Skeletal muscle cell (primary cell): ENCODE data around the gene ROR1.

Experiments
- DNase-seq: peaks from one replicate; pipeline ENCODE4 v3.0.0-alpha.2; 2010; ENCODE audit warnings: low read depth
- H3K4me3 ChIP-seq: 2 replicates; pipeline ENCODE4 v1.5.1; 2011; ENCODE audit warnings: low read depth, mild to moderate bottlenecking, control low read depth, low read length, moderate library complexity

Gene ROR1

GRCh38 chr1:64051796-64052195, 278.0 kb downstream of the ROR1 start:
- no peak overlapping the region for H3K4me3 ChIP-seq
- DNase-seq = no peak

GRCh38 chr1:64052777-64053176, 279.0 kb downstream of the ROR1 start:
- no peak for DNase-seq
- H3K4me3 ChIP-seq = no peak overlapping the region

- DNase-seq = no peak
- no peak overlapping the region for H3K4me3 ChIP-seq
Observed at GRCh38 chr1:64055310-64055709, 281.5 kb downstream of the ROR1 start.

- DNase-seq = no peak
- no peak overlapping the region for H3K4me3 ChIP-seq
Observed at GRCh38 chr1:64059556-64059955, 285.7 kb downstream of the ROR1 start.

GRCh38 chr1:64060611-64061302, 286.9 kb downstream of the ROR1 start:
- no peak overlapping the region for H3K4me3 ChIP-seq
- peak; percentile 48 for DNase-seq

- no peak for DNase-seq
Observed at GRCh38 chr1:64061430-64062104, 287.8 kb downstream of the ROR1 start.

GRCh38 chr1:64062529-64062928, 288.7 kb downstream of the ROR1 start:
- DNase-seq = no peak
- no peak overlapping the region for H3K4me3 ChIP-seq

More at GRCh38 chr1:64061430-64062104, 287.8 kb downstream of the ROR1 start:
- no peak overlapping the region for H3K4me3 ChIP-seq

- no peak for DNase-seq
- no peak overlapping the region for H3K4me3 ChIP-seq
Observed at GRCh38 chr1:64062941-64063581, 289.2 kb downstream of the ROR1 start.

- H3K4me3 ChIP-seq = no peak overlapping the region
- no peak for DNase-seq
Observed at GRCh38 chr1:64065571-64065970, 291.8 kb downstream of the ROR1 start.

- H3K4me3 ChIP-seq = no peak overlapping the region
- DNase-seq = no peak
Observed at GRCh38 chr1:64072089-64072793, 298.4 kb downstream of the ROR1 start.

GRCh38 chr1:64073705-64074104, 299.9 kb downstream of the ROR1 start:
- DNase-seq = no peak
- no peak overlapping the region for H3K4me3 ChIP-seq

- no peak overlapping the region for H3K4me3 ChIP-seq
- no peak for DNase-seq
Observed at GRCh38 chr1:64074767-64075166, 300.9 kb downstream of the ROR1 start.

GRCh38 chr1:64077281-64077940, 303.6 kb downstream of the ROR1 start:
- H3K4me3 ChIP-seq = no peak overlapping the region
- DNase-seq = no peak

GRCh38 chr1:64080941-64081562, 307.2 kb downstream of the ROR1 start:
- no peak for DNase-seq
- H3K4me3 ChIP-seq = no peak overlapping the region

- DNase-seq = peak; percentile 65
- H3K4me3 ChIP-seq = no peak overlapping the region
Observed at GRCh38 chr1:64082459-64082858, 308.6 kb downstream of the ROR1 start.

GRCh38 chr1:64084451-64084850, 310.6 kb downstream of the ROR1 start:
- H3K4me3 ChIP-seq = no peak overlapping the region
- DNase-seq = no peak

GRCh38 chr1:64087768-64088167, 314.0 kb downstream of the ROR1 start:
- H3K4me3 ChIP-seq = no peak overlapping the region
- peak; percentile 65 for DNase-seq

- DNase-seq = no peak
- no peak overlapping the region for H3K4me3 ChIP-seq
Observed at GRCh38 chr1:64090436-64090835, 316.6 kb downstream of the ROR1 start.

GRCh38 chr1:64092851-64093371, 319.1 kb downstream of the ROR1 start:
- H3K4me3 ChIP-seq = no peak overlapping the region
- DNase-seq = no peak
